Naive thymus-derived CD8-positive, alpha-beta T cell (primary cell): ENCODE data around the gene CDC42EP3. TPM values are rescaled to one million over a fixed set of nuclear protein-coding genes. Genes with fewer than 3 reads are reported as not detected.

Experiments used
- ATAC-seq, 2 donors: fragments of 150-1000 bp; cut with Tn5 transposase in 1 of 2; sonication (Bioruptor Pico), chemical (Tn5 transposase) in 1 of 2; 1 replicate in 1 of 2; 2 replicates in 1 of 2; pipeline ENCODE4 v1.10.0; 2021; ENCODE audit warnings: mild to moderate bottlenecking in 2 of 2, moderate library complexity in 2 of 2
- POLR2A ChIA-PET: fragments of 350-600 bp; sonication (Branson Sonifier 250); formaldehyde crosslinking; loops from one replicate; lab custom pipeline; 2021; ENCODE audit warnings: antibody characterized with exemption; lab: Charles Lee
- DNase-seq, 10 donors: peaks; one replicate each; pipeline versions ENCODE4 v3.0.0 to v3.0.0-alpha.2; 2020 to 2022
- H3K27ac Mint-ChIP-seq, 10 donors: one replicate each; pipeline ENCODE4 v1.8.0; 2020 to 2022; ENCODE audit warnings: mild to moderate bottlenecking in 10 of 10, mixed read lengths in 10 of 10, moderate library complexity in 4 of 10, inconsistent platforms in 1 of 10
- H3K27me3 Mint-ChIP-seq, 5 donors: one replicate each; pipeline ENCODE4 v1.8.0; 2021 to 2022; ENCODE audit warnings: mixed read lengths in 5 of 5
- H3K36me3 Mint-ChIP-seq, 3 donors: one replicate each; pipeline ENCODE4 v1.8.0; 2020 to 2022; ENCODE audit warnings: mixed read lengths in 3 of 3, mild to moderate bottlenecking in 2 of 3, inconsistent platforms in 1 of 3
- H3K4me1 Mint-ChIP-seq, 4 donors: one replicate each; pipeline ENCODE4 v1.8.0; 2021 to 2022; ENCODE audit warnings: mixed read lengths in 4 of 4
- H3K4me3 Mint-ChIP-seq, 10 donors: one replicate each; pipeline ENCODE4 v1.8.0; 2020 to 2022; ENCODE audit warnings: mild to moderate bottlenecking in 10 of 10, mixed read lengths in 10 of 10, moderate library complexity in 6 of 10, inconsistent platforms in 1 of 10
- H3K9me3 Mint-ChIP-seq, 9 donors: one replicate each; pipeline ENCODE4 v1.8.0; 2020 to 2022; ENCODE audit warnings: mixed read lengths in 9 of 9, mild to moderate bottlenecking in 3 of 9, inconsistent platforms in 1 of 9, moderate library complexity in 1 of 9
- polyA plus RNA-seq, 3 donors: library from polyadenylated mRNA; unstranded; fragments of 300-500 nt; fragmentation: Illumina TruSeq; gene quantifications; one replicate each; pipeline ENCODE4 v1.2.3, GENCODE V29; 2021
- total RNA-seq, 8 experiments: library from RNA in 2 of 8; stranded (reverse) in 2 of 8; gene quantifications; one replicate each; pipeline ENCODE4 v1.2.3 and lab custom pipeline; 2021 to 2026

Gene CDC42EP3
- total and polyA plus RNA-seq, 5 experiments from 2014 or later: 28.4 to 68.5 (median 47.9) TPM

DNA sequence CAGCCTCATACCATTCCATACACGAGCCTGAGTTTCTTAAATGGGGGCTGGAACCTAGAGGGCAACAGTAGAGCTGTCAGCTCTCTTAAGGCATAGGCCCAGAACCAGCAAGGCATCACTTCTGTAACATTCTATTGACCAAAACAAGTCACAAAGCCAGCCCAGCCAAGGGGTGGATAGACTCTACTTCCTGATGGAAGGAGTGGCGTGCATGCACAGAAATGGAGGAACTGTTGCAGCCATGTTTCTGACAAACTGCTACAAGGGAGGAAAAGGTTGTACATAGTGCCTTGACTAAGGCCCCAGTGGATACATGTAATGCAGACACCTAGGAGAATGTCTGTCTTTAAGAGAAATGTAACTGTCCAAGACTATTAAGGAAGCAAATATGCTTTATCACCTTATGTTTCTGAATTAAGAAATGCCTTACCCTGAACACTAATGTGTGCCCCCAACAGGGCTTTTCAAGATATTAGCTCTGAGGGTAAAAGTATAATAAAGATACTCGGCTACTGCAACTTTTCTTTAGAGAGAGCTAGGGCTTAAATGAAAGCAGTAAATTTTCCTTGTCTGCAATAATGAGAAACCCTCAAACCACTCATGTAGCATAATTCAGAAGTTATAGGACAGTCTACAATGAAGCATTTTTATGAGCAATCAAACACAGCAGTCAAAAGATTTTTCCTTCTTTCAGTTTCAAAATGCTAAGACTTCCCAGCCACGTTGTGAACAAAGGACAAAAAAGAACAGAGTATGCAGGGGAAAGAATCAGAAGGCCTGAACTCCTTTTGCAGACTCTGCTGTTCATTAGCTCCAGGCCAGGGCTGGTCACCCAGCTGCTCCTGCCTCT lies 35.1 kb upstream of the CDC42EP3 start:
- H3K4me1 Mint-ChIP-seq: peaks cover 23 to 36% (median 32%) of the 10 kb centered on the region in 4 donors
- no peak for ATAC-seq
- no peak for DNase-seq
- peaks cover 0 to 6% (median 1%) of the 10 kb centered on the region in 9 donors for H3K9me3 Mint-ChIP-seq
- peaks cover 0 to 7% (median 0%) of the 10 kb centered on the region in 3 donors for H3K36me3 Mint-ChIP-seq
- peak overlapping the region in 3 of 10 donors; percentile 7 to 67 (median 27) for H3K27ac Mint-ChIP-seq
- no peak overlapping the region for H3K4me3 Mint-ChIP-seq
- H3K27me3 Mint-ChIP-seq: no peaks in the 10 kb centered on the region
- POLR2A ChIA-PET: interaction anchor here (0.7 kb wide), 1 partner anchor 34 kb away, joined by 3 read pairs; no protein-coding TSS in a partner anchor

DNA sequence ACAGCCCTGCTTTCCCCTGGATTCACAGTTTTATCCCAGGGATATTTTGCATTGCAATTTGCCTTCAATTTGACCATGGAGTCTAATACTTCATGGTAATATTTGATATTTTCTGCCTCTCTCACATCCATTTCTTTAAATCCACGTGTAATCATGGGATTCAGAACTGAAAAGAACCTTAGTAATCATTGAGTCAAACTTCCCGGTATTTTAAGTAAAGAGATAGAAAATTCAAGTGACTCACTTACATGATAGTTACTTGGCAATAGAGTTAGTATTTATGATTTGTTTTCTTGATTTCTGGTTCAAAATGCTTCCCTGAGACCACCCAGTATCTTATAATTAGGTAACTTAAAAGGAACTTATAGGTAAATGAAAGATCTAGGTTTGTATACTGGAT lies 33.7 kb upstream of the CDC42EP3 start:
- DNase-seq (no peak), ATAC-seq (no peak)
- POLR2A ChIA-PET: no interaction called here

DNA sequence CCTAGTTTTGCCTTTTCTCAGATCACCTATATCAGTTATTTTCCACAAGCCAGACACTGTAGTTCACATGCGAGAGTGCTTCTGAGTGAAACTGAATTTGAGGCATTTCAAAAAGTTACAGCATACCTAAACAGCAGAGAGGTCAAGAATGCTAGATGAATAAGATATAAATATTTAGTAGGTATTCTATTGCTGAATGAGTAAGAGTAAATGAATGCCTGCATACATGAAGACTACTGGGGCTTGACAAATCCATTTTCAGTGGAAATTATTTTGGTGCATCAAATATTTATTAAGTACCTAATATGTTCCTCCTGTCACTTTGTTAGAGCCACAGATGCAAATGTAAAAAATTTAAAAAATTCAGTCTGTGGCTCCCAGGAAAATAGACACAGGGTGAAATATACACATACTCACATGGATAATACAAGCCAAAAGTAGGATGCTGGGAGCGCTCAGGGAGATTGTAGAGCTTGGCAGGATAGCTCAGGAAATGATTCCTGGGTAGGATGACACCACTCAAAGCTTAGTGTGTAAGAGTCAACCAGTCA lies 27.6 kb upstream of the CDC42EP3 start:
- POLR2A ChIA-PET: no interaction called here
- ATAC-seq (no peak), DNase-seq (no peak)
- peaks cover 0 to 9% (median 6%) of the 10 kb centered on the region in 9 donors for H3K9me3 Mint-ChIP-seq
- no peaks in the 10 kb centered on the region for H3K27me3 Mint-ChIP-seq
- peaks cover 0 to 6% (median under 1%) of the 10 kb centered on the region in 4 donors for H3K4me1 Mint-ChIP-seq
- no peak overlapping the region for H3K4me3 Mint-ChIP-seq
- no peak overlapping the region for H3K27ac Mint-ChIP-seq
- peaks cover 0 to 8% (median 0%) of the 10 kb centered on the region in 3 donors for H3K36me3 Mint-ChIP-seq

More for the DNA sequence above, 33.7 kb upstream of the CDC42EP3 start:
- H3K4me1 Mint-ChIP-seq: peaks cover 14 to 25% (median 19%) of the 10 kb centered on the region in 4 donors
- H3K9me3 Mint-ChIP-seq: peaks cover 0 to 9% (median 4%) of the 10 kb centered on the region in 9 donors
- H3K27ac Mint-ChIP-seq: no peak overlapping the region
- H3K36me3 Mint-ChIP-seq: peaks cover 0 to 8% (median 0%) of the 10 kb centered on the region in 3 donors
- H3K4me3 Mint-ChIP-seq: no peak overlapping the region
- H3K27me3 Mint-ChIP-seq: no peaks in the 10 kb centered on the region

DNA sequence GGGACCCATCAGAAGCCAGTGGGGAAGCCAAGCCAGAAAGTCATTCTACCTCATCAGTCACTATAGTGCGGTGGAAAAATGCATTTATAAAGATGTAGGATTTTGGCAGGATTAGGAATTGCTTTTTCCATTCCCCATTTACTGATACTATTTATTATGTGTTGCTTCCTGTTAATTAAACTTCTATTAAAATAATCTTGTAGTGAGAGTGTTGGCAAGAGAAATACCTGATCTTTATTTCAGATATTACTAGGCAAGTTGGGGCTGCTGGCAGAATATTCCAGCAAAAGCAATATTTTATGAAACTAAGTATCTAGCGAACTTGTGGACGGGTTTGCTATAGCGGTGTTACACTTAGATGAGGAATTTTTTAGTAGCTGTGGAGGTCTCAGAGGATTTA lies 23.9 kb upstream of the CDC42EP3 start:
- DNase-seq (no peak), ATAC-seq (no peak)
- no peak overlapping the region for H3K4me3 Mint-ChIP-seq
- no peak overlapping the region for H3K27ac Mint-ChIP-seq
- POLR2A ChIA-PET: no interaction called here
- H3K36me3 Mint-ChIP-seq: no peaks in the 10 kb centered on the region
- H3K4me1 Mint-ChIP-seq: peaks cover 0 to 6% (median 0%) of the 10 kb centered on the region in 4 donors
- peaks cover 0 to 9% (median 0%) of the 10 kb centered on the region in 9 donors for H3K9me3 Mint-ChIP-seq
- no peaks in the 10 kb centered on the region for H3K27me3 Mint-ChIP-seq

DNA sequence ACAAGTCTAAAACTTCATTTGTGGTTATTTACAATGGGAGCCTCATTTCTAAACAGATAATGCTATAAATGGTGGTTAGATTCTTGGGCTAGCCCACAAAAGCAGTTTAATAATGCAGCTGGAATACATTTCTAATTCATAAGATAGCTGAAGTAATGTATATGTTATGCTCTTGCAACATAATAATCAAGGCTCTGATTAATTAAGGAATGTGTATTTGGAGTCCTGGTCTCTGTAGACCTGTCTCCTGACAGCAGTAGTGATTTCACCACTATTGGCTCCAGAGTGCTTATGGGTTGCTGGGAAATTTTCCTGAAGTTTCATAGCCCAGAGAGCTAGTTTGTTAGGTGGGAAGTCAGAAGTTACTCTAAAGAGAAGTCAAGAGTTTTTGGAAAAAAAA lies 21.3 kb upstream of the CDC42EP3 start:
- H3K9me3 Mint-ChIP-seq: no peaks in the 10 kb centered on the region
- POLR2A ChIA-PET: no interaction called here
- H3K4me1 Mint-ChIP-seq: peaks cover 0 to 5% (median 1%) of the 10 kb centered on the region in 4 donors

DNA sequence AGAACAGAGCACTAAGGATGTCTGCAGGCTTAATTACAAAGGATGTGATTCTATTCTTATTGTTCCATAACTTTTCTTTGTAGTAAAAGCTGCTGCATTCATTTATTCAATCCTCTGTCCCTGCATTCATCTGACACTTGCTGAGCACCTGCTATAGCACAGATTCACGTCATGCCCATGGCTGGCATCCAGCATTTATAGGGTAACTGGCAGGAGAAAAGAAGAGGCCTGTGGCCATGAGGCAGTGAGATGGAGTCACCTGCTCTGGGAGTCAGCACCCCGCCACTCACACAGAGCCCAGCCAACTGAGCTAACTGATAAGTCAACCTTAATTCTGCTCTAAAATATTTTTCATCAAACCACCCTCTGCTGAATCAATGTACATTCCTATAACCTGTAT lies 18.3 kb upstream of the CDC42EP3 start:
- Mint-ChIP-seq H3K9me3 (no peaks in the 10 kb centered on the region), H3K27ac (no peak overlapping the region), H3K4me1 (peaks cover 2 to 13% (median 6%) of the 10 kb centered on the region in 4 donors), H3K36me3 (no peaks in the 10 kb centered on the region), H3K27me3 (no peaks in the 10 kb centered on the region), H3K4me3 (no peak overlapping the region)
- POLR2A ChIA-PET: no interaction called here
- DNase-seq (no peak), ATAC-seq (no peak)

More for the DNA sequence above, 21.3 kb upstream of the CDC42EP3 start:
- no peak overlapping the region for H3K4me3 Mint-ChIP-seq
- H3K36me3 Mint-ChIP-seq: no peaks in the 10 kb centered on the region
- DNase-seq (no peak), ATAC-seq (no peak)
- H3K27ac Mint-ChIP-seq: no peak overlapping the region
- no peaks in the 10 kb centered on the region for H3K27me3 Mint-ChIP-seq

DNA sequence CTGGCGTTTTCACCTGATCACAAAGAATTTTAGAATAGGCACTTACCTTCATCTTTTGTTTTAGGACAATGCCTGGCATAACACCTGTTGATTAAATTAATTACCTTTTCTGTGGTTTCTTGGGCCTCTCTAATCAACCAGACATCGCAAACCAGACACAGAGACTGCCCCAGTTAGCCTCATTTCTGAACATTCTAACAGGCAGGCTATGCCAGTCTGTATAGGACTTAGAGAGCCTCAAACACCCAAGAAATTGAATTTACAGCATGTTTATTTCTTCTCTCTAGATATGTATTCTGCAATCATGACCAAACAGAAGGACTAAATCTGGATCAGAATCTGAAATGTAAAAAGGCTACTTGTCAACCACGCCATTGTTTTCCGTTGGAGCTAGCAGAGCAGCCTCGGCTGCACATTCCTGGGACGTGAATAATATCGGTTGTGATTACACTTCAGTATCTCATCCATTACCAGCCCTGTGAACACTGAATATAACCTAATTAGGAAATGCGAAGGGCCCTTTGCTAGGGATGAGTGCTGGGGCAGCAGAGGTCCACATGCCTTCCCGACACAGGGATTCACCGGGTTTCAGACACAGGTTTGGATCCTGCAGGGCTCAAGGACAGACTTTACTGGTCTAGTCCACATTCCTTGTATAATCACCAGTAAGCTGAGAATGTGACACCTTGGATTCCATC lies 17.5 kb upstream of the CDC42EP3 start:
- DNase-seq: no peak
- Mint-ChIP-seq H3K36me3 (no peaks in the 10 kb centered on the region), H3K27me3 (no peaks in the 10 kb centered on the region), H3K4me3 (no peak overlapping the region), H3K9me3 (peaks cover 0 to 3% (median 0%) of the 10 kb centered on the region in 9 donors), H3K27ac (no peak overlapping the region), H3K4me1 (peaks cover 3 to 21% (median 14%) of the 10 kb centered on the region in 4 donors)
- no peak for ATAC-seq
- POLR2A ChIA-PET: no interaction called here

DNA sequence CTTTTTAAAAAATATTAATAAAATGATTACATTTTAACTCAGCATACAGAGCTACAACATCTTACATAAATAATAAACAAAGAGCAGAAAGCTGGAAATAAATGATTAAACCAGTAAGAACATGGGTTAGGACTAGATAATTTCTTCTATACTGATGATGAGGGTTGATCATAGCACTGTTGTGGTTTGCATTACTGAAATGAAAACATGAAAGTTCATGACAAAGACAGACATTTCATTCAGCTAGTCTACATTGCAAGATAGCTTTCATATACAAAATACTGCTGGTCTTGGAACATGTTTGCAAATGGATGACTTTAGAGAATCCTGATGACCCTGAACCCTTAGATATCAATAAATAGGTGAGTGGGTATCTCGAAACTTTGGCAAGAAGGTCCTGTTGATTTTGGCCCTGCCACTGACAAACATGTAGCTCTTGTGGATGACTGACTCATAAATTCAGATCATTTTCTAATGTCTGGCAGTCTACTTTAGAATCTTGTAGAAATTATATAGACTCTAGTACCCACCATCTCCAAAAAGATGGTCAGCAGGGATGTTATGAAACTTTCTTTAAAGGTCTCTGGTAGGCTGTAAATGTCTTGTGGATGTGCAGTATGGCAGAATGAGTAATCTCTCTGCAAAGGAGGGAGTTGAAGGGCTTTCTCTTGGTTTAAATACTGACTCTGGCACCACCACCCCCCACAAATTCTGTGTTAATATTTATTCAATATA lies 15.5 kb upstream of the CDC42EP3 start:
- H3K27ac Mint-ChIP-seq: no peak overlapping the region
- peaks cover 16 to 38% (median 32%) of the 10 kb centered on the region in 4 donors for H3K4me1 Mint-ChIP-seq
- POLR2A ChIA-PET: no interaction called here
- DNase-seq (no peak), ATAC-seq (no peak)
- no peak overlapping the region for H3K4me3 Mint-ChIP-seq
- peaks cover 0 to 9% (median 0%) of the 10 kb centered on the region in 9 donors for H3K9me3 Mint-ChIP-seq
- H3K36me3 Mint-ChIP-seq: no peaks in the 10 kb centered on the region
- H3K27me3 Mint-ChIP-seq: no peaks in the 10 kb centered on the region

DNA sequence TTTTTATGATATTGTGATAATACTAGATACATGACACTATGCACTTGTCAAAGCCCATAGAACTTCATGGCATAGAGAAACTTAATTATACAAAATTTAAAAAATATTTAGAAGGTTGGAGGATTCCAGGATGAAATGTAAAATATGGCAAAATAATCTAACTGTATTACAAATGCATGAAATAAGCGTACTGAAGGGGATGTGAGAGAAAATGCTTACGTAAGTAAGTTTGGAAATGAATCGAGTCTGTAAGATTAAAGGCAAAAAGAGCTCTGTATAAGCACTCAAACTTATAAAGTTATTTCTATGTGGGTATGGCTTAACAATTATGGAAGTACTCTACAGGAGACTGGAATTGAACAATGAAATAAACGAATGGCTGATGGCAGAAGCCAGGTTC lies 13.4 kb upstream of the CDC42EP3 start:
- Mint-ChIP-seq H3K27ac (peak overlapping the region in 3 of 10 donors; percentile 10 to 47 (median 28)), H3K4me3 (no peak overlapping the region), H3K27me3 (no peaks in the 10 kb centered on the region), H3K9me3 (peaks cover 0 to 9% (median 0%) of the 10 kb centered on the region in 9 donors), H3K36me3 (peaks cover 0 to 5% (median 3%) of the 10 kb centered on the region in 3 donors), H3K4me1 (peaks cover 19 to 38% (median 35%) of the 10 kb centered on the region in 4 donors)
- DNase-seq (no peak), ATAC-seq (no peak)
- POLR2A ChIA-PET: interaction anchor here (0.7 to 2.2 kb wide), 3 partner anchors 8 to 85 kb away, joined by 3 to 7 read pairs (median 5); partner anchors contain the start of gene CDC42EP3

DNA sequence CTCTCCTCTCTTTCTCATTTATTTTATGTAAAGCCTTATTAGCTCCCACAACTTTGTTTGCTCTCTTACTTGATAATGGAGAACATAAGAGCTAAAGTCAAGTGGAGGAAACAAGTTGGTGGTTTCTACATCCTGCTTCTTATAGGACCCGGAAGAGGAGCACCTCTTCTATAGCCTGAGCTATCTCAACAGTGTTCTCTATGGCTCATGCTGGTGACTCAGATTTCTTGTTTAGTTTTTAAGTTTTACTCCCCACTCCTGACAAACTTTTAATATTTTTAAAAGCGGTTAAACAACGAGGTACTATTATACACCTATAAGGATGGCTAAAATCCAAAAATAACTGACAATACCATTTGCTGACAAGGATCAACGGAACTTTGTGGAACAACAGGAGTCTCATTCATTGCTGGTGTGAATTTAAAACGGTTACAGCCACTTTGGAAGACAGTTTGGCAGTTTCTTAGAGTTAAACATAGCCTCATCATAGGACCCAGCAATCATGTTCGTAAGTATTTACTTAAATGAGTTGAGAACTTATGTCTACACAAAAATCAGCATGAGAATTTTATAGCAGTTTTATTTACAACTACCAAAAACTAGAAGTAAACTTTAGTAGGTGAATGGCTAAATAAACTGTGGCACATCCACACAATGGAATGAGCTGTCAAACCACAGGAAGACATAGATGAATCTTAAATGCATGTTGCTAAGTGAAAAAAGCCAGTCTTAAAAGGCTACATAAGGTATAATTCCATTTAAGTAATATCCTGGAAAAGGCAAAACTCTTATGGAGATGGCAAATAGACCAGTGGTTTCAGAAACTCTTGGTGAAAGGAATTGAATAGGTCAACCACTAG lies 12.7 kb upstream of the CDC42EP3 start:
- Mint-ChIP-seq H3K9me3 (peaks cover 0 to 9% (median 0%) of the 10 kb centered on the region in 9 donors), H3K27me3 (no peaks in the 10 kb centered on the region), H3K4me3 (peak overlapping the region in 9 of 10 donors; percentile 57 to 81 (median 66)), H3K4me1 (peaks cover 19 to 38% (median 35%) of the 10 kb centered on the region in 4 donors), H3K36me3 (peaks cover 0 to 5% (median 3%) of the 10 kb centered on the region in 3 donors), H3K27ac (peak overlapping the region; percentile 55 to 98 (median 88))
- DNase-seq (peak in 4 of 10 donors; percentile 18 to 61 (median 50)), ATAC-seq (peak; percentile 100)
- POLR2A ChIA-PET: interaction anchor here (0.5 to 2.2 kb wide), 5 partner anchors 9 to 85 kb away, joined by 3 to 7 read pairs (median 4); no protein-coding TSS in a partner anchor

DNA sequence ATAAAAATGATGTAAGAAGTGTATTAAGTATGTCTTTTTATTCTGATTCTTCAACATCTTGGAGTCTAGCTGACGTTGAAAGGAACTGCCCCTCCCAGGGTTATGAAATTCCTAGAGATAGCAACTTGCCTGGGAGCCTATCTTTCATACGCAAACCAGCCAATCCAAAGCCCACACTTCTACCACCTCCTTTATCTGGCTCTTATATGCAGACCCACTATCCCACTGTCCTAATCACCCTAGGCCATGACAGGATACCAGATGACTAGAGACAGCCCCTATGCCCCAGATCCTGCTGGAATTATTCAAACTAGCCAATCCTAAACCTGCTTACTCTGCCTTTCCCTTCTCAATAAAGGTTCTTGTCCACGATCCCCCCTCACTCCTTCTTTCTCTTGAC lies 11.8 kb upstream of the CDC42EP3 start:
- Mint-ChIP-seq H3K9me3 (peaks cover 0 to 9% (median 0%) of the 10 kb centered on the region in 9 donors), H3K27me3 (no peaks in the 10 kb centered on the region), H3K4me3 (peak overlapping the region in 9 of 10 donors; percentile 3 to 81 (median 61)), H3K27ac (peak overlapping the region; percentile 42 to 98 (median 88)), H3K4me1 (peaks cover 19 to 36% (median 34%) of the 10 kb centered on the region in 4 donors), H3K36me3 (peaks cover 0 to 5% (median 3%) of the 10 kb centered on the region in 3 donors)
- ATAC-seq (no peak), DNase-seq (no peak)
- POLR2A ChIA-PET: interaction anchor here (0.5 to 2.2 kb wide), 5 partner anchors 8 to 84 kb away, joined by 3 to 7 read pairs (median 4); no protein-coding TSS in a partner anchor
